OCI-LY1 (cell line): ENCODE data around the gene ANP32A.

Source experiments
- H2AFZ ChIP-seq: fragments of 200-600 bp; sonication (generic), shearing (Covaris generic); 2 replicates; pipeline ENCODE4 v1.6.0; 2014; ENCODE audit warnings: antibody characterized with exemption, mild to moderate bottlenecking, low read length
- H3F3A ChIP-seq: fragments of 200-600 bp; sonication (generic), shearing (Covaris generic); 2 replicates; pipeline ENCODE4 v1.6.0; 2014; ENCODE audit warnings: mild to moderate bottlenecking, antibody characterized with exemption, low read length, moderate library complexity; ENCODE audit not compliant: insufficient read depth
- H3K27ac ChIP-seq: fragments of 200-600 bp; sonication (generic); 2 replicates; pipeline ENCODE4 v1.5.1; 2014; ENCODE audit warnings: low read length, mixed run types, mild to moderate bottlenecking, low read depth; ENCODE audit not compliant: poor library complexity, severe bottlenecking
- H3K27me3 ChIP-seq: fragments of 200-600 bp; sonication (generic); 2 replicates; pipeline ENCODE4 v1.6.0; 2014; ENCODE audit warnings: antibody characterized with exemption, mild to moderate bottlenecking, low read length, moderate library complexity; ENCODE audit not compliant: insufficient read depth
- H3K36me3 ChIP-seq: fragments of 200-600 bp; sonication (generic); 2 replicates; pipeline ENCODE4 v1.6.1; 2014; ENCODE audit warnings: mild to moderate bottlenecking, antibody characterized with exemption, low read length, moderate library complexity, mixed read lengths; ENCODE audit not compliant: insufficient read depth
- H3K4me1 ChIP-seq: fragments of 200-600 bp; sonication (generic); 2 replicates; pipeline ENCODE4 v1.5.1; 2014; ENCODE audit warnings: mild to moderate bottlenecking, low read length, moderate library complexity; ENCODE audit not compliant: insufficient read depth, severe bottlenecking
- H3K4me2 ChIP-seq: fragments of 200-600 bp; sonication (generic), shearing (Covaris generic); 2 replicates; pipeline ENCODE4 v1.6.1; 2014; ENCODE audit warnings: low read length
- H3K4me3 ChIP-seq: fragments of 200-600 bp; sonication (generic); 2 replicates; pipeline ENCODE4 v1.5.1; 2014; ENCODE audit warnings: low read length, low read depth, mild to moderate bottlenecking, mixed read lengths; ENCODE audit not compliant: poor library complexity, severe bottlenecking
- H3K79me2 ChIP-seq: fragments of 200-600 bp; shearing (Covaris generic); 2 replicates; pipeline ENCODE4 v1.6.1; 2016; ENCODE audit warnings: mixed run types, low read length, mixed read lengths; ENCODE audit not compliant: insufficient read depth
- H3K9ac ChIP-seq: fragments of 200-600 bp; sonication (generic), shearing (Covaris generic); 2 replicates; pipeline ENCODE4 v1.6.1; 2014; ENCODE audit warnings: mild to moderate bottlenecking, low read length, mixed read lengths
- H3K9me2 ChIP-seq: fragments of 200-600 bp; sonication (generic), shearing (Covaris generic); 2 replicates; pipeline ENCODE4 v1.6.1; 2014; ENCODE audit warnings: low read depth, mild to moderate bottlenecking, low read length, mixed read lengths
- H3K9me3 ChIP-seq: fragments of 200-600 bp; shearing (Covaris generic); 2 replicates; pipeline ENCODE4 v1.6.1; 2014; ENCODE audit warnings: low read length, mixed read lengths
- H4K20me1 ChIP-seq: fragments of 200-600 bp; sonication (generic), shearing (Covaris generic); 2 replicates; pipeline ENCODE4 v1.6.0; 2016; ENCODE audit warnings: mild to moderate bottlenecking, low read length; ENCODE audit not compliant: insufficient read depth
- CTCF ChIP-seq: fragments of 200-600 bp; sonication (generic), shearing (Covaris generic); IDR thresholded peaks from 2 replicates; pipeline ENCODE4 v1.5.1; 2017; ENCODE audit warnings: mild to moderate bottlenecking, antibody characterized with exemption, low read length, moderate library complexity, mixed read lengths
- EZH2 ChIP-seq: fragments of 200-600 bp; sonication (generic), shearing (Covaris generic); IDR thresholded peaks from 2 replicates; pipeline ENCODE4 v1.8.0; 2017; ENCODE audit warnings: borderline replicate concordance, mixed run types, mild to moderate bottlenecking, antibody characterized with exemption, low read length, moderate library complexity, mixed read lengths

The ANP32A gene

GRCh38 chr15:68770216-68770615, 50.5 kb downstream of the ANP32A start:
- no peaks in the 10 kb centered on the region for H4K20me1 ChIP-seq

GRCh38 chr15:68769702-68770101, 51.0 kb downstream of the ANP32A start:
- no peak overlapping the region for H3K4me2 ChIP-seq
- H3K9me3 ChIP-seq, result no peaks in the 10 kb centered on the region
- no peak for TF ChIP-seq CTCF
- H3K36me3 ChIP-seq, result no peaks in the 10 kb centered on the region
- no peak overlapping the region for H3K9ac ChIP-seq
- no peak overlapping the region for H3K4me3 ChIP-seq
- no peaks in the 10 kb centered on the region for H3K9me2 ChIP-seq
- H3K79me2 ChIP-seq, result no peaks in the 10 kb centered on the region
- no peak overlapping the region for H2AFZ ChIP-seq
- H3K27me3 ChIP-seq, result 0 out of 2 replicates have a peak, but pooled peaks cover 3% of the 10 kb centered on the region
- H3K27ac ChIP-seq, result no peak overlapping the region
- no peaks in the 10 kb centered on the region for H3K4me1 ChIP-seq
- no peaks in the 10 kb centered on the region for H4K20me1 ChIP-seq
- no peaks in the 10 kb centered on the region for H3F3A ChIP-seq

More at GRCh38 chr15:68770216-68770615, 50.5 kb downstream of the ANP32A start:
- Histone ChIP-seq H3K4me1 (no peaks in the 10 kb centered on the region), H3K9ac (no peak overlapping the region), H3K4me3 (no peak overlapping the region), H3K27ac (no peak overlapping the region), H2AFZ (no peak overlapping the region), H3K9me2 (no peaks in the 10 kb centered on the region), H3K4me2 (no peak overlapping the region), H3K9me3 (no peaks in the 10 kb centered on the region), H3K79me2 (no peaks in the 10 kb centered on the region), H3K36me3 (no peaks in the 10 kb centered on the region), H3K27me3 (0 out of 2 replicates have a peak, but pooled peaks cover 3% of the 10 kb centered on the region), H3F3A (no peaks in the 10 kb centered on the region)
- TF ChIP-seq EZH2, result no peak
- no peak for TF ChIP-seq CTCF

- Histone ChIP-seq H3K4me1 (no peaks in the 10 kb centered on the region), H3F3A (no peaks in the 10 kb centered on the region), H2AFZ (no peak overlapping the region), H3K4me3 (no peak overlapping the region), H3K4me2 (no peak overlapping the region), H3K9ac (no peak overlapping the region), H4K20me1 (no peaks in the 10 kb centered on the region), H3K79me2 (no peaks in the 10 kb centered on the region), H3K27ac (no peak overlapping the region), H3K27me3 (0 out of 2 replicates have a peak, but pooled peaks cover 3% of the 10 kb centered on the region), H3K9me3 (no peaks in the 10 kb centered on the region), H3K9me2 (no peaks in the 10 kb centered on the region), H3K36me3 (no peaks in the 10 kb centered on the region)
- TF ChIP-seq EZH2, result no peak
- TF ChIP-seq CTCF, result no peak
These were observed 52.4 kb downstream of the ANP32A start for GRCh38 chr15:68768321-68768720.
